ENCODE measurements around the gene SLC38A10.
A peak's percentile ranks its signal among the peaks of the same experiment; 100 is the strongest.

Gene SLC38A10

GRCh38 chr17:81292450-81292849 is 2.7 kb downstream of the SLC38A10 start:
- no peak overlapping the region for H3K27ac ChIP-seq (ENCODE audit: low read depth, low read length, poor library complexity, severe bottlenecking)
- no peaks in the 10 kb centered on the region for H3K9me3 ChIP-seq (ENCODE audit: low read length)
- peaks cover 21% of the 10 kb centered on the region for H3K36me3 ChIP-seq (ENCODE audit: insufficient read depth, low read length)
- H2AFZ ChIP-seq (ENCODE audit: low read length), result no peak overlapping the region
- no peak for TF ChIP-seq EZH2 (IDR thresholded peaks at IDR 0.05; ENCODE audit: borderline replicate concordance, low read length)
- TF ChIP-seq, protein P1, sequence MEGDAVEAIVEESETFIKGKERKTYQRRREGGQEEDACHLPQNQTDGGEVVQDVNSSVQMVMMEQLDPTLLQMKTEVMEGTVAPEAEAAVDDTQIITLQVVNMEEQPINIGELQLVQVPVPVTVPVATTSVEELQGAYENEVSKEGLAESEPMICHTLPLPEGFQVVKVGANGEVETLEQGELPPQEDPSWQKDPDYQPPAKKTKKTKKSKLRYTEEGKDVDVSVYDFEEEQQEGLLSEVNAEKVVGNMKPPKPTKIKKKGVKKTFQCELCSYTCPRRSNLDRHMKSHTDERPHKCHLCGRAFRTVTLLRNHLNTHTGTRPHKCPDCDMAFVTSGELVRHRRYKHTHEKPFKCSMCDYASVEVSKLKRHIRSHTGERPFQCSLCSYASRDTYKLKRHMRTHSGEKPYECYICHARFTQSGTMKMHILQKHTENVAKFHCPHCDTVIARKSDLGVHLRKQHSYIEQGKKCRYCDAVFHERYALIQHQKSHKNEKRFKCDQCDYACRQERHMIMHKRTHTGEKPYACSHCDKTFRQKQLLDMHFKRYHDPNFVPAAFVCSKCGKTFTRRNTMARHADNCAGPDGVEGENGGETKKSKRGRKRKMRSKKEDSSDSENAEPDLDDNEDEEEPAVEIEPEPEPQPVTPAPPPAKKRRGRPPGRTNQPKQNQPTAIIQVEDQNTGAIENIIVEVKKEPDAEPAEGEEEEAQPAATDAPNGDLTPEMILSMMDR (IDR thresholded peaks at IDR 0.05; ENCODE audit: low read length), result no peak
- no peak overlapping the region for H3K4me3 ChIP-seq (ENCODE audit: low read depth, low read length, poor library complexity, severe bottlenecking)
- no peaks in the 10 kb centered on the region for H4K20me1 ChIP-seq (ENCODE audit: insufficient read depth, low read length)
- peaks cover 40% of the 10 kb centered on the region for H3K4me1 ChIP-seq (ENCODE audit: insufficient read depth, low read length, severe bottlenecking)
- H3F3A ChIP-seq (ENCODE audit: insufficient read depth, low read length), result no peaks in the 10 kb centered on the region
- no peak overlapping the region for H3K9ac ChIP-seq (ENCODE audit: low read length)
- no peaks in the 10 kb centered on the region for H3K9me2 ChIP-seq (ENCODE audit: low read depth, low read length)
- H3K4me2 ChIP-seq (ENCODE audit: low read length), result no peak overlapping the region
- H3K79me2 ChIP-seq (ENCODE audit: insufficient read depth, low read length), result no peaks in the 10 kb centered on the region
- H3K27me3 ChIP-seq (ENCODE audit: insufficient read depth, low read length), result no peaks in the 10 kb centered on the region

- peak overlapping the region; percentile 46; the same call in 1 of the 2 replicates for H3K4me2 ChIP-seq (ENCODE audit: low read length)
- no peak overlapping the region for H2AFZ ChIP-seq (ENCODE audit: low read length)
- H3K9ac ChIP-seq (ENCODE audit: low read length), result no peak overlapping the region
- H3K9me3 ChIP-seq (ENCODE audit: low read length), result no peaks in the 10 kb centered on the region
- no peaks in the 10 kb centered on the region for H3K27me3 ChIP-seq (ENCODE audit: insufficient read depth, low read length)
- no peaks in the 10 kb centered on the region for H3K9me2 ChIP-seq (ENCODE audit: low read depth, low read length)
- H3K36me3 ChIP-seq (ENCODE audit: insufficient read depth, low read length), result peaks cover 27% of the 10 kb centered on the region
- H3K4me1 ChIP-seq (ENCODE audit: insufficient read depth, low read length, severe bottlenecking), result peaks cover 48% of the 10 kb centered on the region
- H3K27ac ChIP-seq (ENCODE audit: low read depth, low read length, poor library complexity, severe bottlenecking), result no peak overlapping the region
- H4K20me1 ChIP-seq (ENCODE audit: insufficient read depth, low read length), result no peaks in the 10 kb centered on the region
- no peaks in the 10 kb centered on the region for H3K79me2 ChIP-seq (ENCODE audit: insufficient read depth, low read length)
- peak overlapping the region; percentile 28 for H3K4me3 ChIP-seq (ENCODE audit: low read depth, low read length, poor library complexity, severe bottlenecking)
- H3F3A ChIP-seq (ENCODE audit: insufficient read depth, low read length), result no peaks in the 10 kb centered on the region
- no peak for TF ChIP-seq EZH2 (IDR thresholded peaks at IDR 0.05; ENCODE audit: borderline replicate concordance, low read length)
- TF ChIP-seq, protein P1 (IDR thresholded peaks at IDR 0.05; ENCODE audit: low read length), result peak; percentile 83
Measured at GRCh38 chr17:81291662-81292061, 3.4 kb downstream of the SLC38A10 start.

- H3K36me3 ChIP-seq (ENCODE audit: insufficient read depth, low read length), result peaks cover 33% of the 10 kb centered on the region
- H3K27ac ChIP-seq (ENCODE audit: low read depth, low read length, poor library complexity, severe bottlenecking), result no peak overlapping the region
Measured at GRCh38 chr17:81290230-81290629, 4.9 kb downstream of the SLC38A10 start.

More at GRCh38 chr17:81290230-81290629, 4.9 kb downstream of the SLC38A10 start:
- Histone ChIP-seq H3K27me3 (ENCODE audit: insufficient read depth, low read length) (no peaks in the 10 kb centered on the region), H3K79me2 (ENCODE audit: insufficient read depth, low read length) (no peaks in the 10 kb centered on the region), H3F3A (ENCODE audit: insufficient read depth, low read length) (no peaks in the 10 kb centered on the region), H3K9ac (ENCODE audit: low read length) (no peak overlapping the region), H3K9me3 (ENCODE audit: low read length) (no peaks in the 10 kb centered on the region), H4K20me1 (ENCODE audit: insufficient read depth, low read length) (no peaks in the 10 kb centered on the region), H2AFZ (ENCODE audit: low read length) (no peak overlapping the region), H3K4me1 (ENCODE audit: insufficient read depth, low read length, severe bottlenecking) (peaks cover 53% of the 10 kb centered on the region), H3K4me2 (ENCODE audit: low read length) (no peak overlapping the region), H3K4me3 (ENCODE audit: low read depth, low read length, poor library complexity, severe bottlenecking) (no peak overlapping the region), H3K9me2 (ENCODE audit: low read depth, low read length) (no peaks in the 10 kb centered on the region)
- TF ChIP-seq, protein P1 (IDR thresholded peaks at IDR 0.05; ENCODE audit: low read length), result no peak
- TF ChIP-seq EZH2 (IDR thresholded peaks at IDR 0.05; ENCODE audit: borderline replicate concordance, low read length), result no peak

Measured in OCI-LY1 (cell line).